Measurements from ENCODE around the gene PDE4B.

Gene PDE4B

GRCh38 chr1:65953170-65953569, 160.5 kb downstream of the PDE4B start:
- H3K9me3 ChIP-seq (ENCODE audit: insufficient read depth, low read length), result no peaks in the 10 kb centered on the region
- TF ChIP-seq CTCF (IDR thresholded peaks at IDR 0.05; ENCODE audit: low read depth, low read length) (no peak), EZH2phosphoT487 (IDR thresholded peaks at IDR 0.05; ENCODE audit: low read depth) (no peak)
- no peak overlapping the region for H3K27ac ChIP-seq (ENCODE audit: low read length)
- H3K4me1 ChIP-seq (ENCODE audit: low read length), result peaks cover 17% of the 10 kb centered on the region
- H3K79me2 ChIP-seq (ENCODE audit: low read length), result no peaks in the 10 kb centered on the region
- H3K9ac ChIP-seq (ENCODE audit: low read length), result no peak overlapping the region
- H3K4me3 ChIP-seq (ENCODE audit: low read length), result no peak overlapping the region
- no peaks in the 10 kb centered on the region for H3K27me3 ChIP-seq (ENCODE audit: low read depth, low read length)
- H3K36me3 ChIP-seq (replicated peaks; ENCODE audit: low read depth, low read length), result no peaks in the 10 kb centered on the region
- H3K4me2 ChIP-seq (ENCODE audit: low read length), result no peak overlapping the region
- H4K20me1 ChIP-seq (ENCODE audit: insufficient read depth, low read length), result no peaks in the 10 kb centered on the region
- no peak overlapping the region for H2AFZ ChIP-seq (ENCODE audit: low read depth, low read length)

- H3K36me3 ChIP-seq (replicated peaks; ENCODE audit: low read depth, low read length), result no peaks in the 10 kb centered on the region
- H3K9ac ChIP-seq (ENCODE audit: low read length), result no peak overlapping the region
- no peaks in the 10 kb centered on the region for H3K79me2 ChIP-seq (ENCODE audit: low read length)
- H3K27ac ChIP-seq (ENCODE audit: low read length), result no peak overlapping the region
- TF ChIP-seq CTCF (IDR thresholded peaks at IDR 0.05; ENCODE audit: low read depth, low read length), result no peak
- TF ChIP-seq EZH2phosphoT487 (IDR thresholded peaks at IDR 0.05; ENCODE audit: low read depth), result no peak
- no peaks in the 10 kb centered on the region for H3K27me3 ChIP-seq (ENCODE audit: low read depth, low read length)
- peaks cover 12% of the 10 kb centered on the region for H3K4me1 ChIP-seq (ENCODE audit: low read length)
- no peaks in the 10 kb centered on the region for H3K9me3 ChIP-seq (ENCODE audit: insufficient read depth, low read length)
- H4K20me1 ChIP-seq (ENCODE audit: insufficient read depth, low read length), result no peaks in the 10 kb centered on the region
- H2AFZ ChIP-seq (ENCODE audit: low read depth, low read length), result no peak overlapping the region
- H3K4me2 ChIP-seq (ENCODE audit: low read length), result no peak overlapping the region
- H3K4me3 ChIP-seq (ENCODE audit: low read length), result no peak overlapping the region
Observed at GRCh38 chr1:65955071-65955470, 162.4 kb downstream of the PDE4B start.

GRCh38 chr1:65955503-65955902, 162.8 kb downstream of the PDE4B start:
- H3K4me2 ChIP-seq (ENCODE audit: low read length), result no peak overlapping the region
- TF ChIP-seq EZH2phosphoT487 (IDR thresholded peaks at IDR 0.05; ENCODE audit: low read depth), result no peak
- H3K27ac ChIP-seq (ENCODE audit: low read length), result no peak overlapping the region
- H2AFZ ChIP-seq (ENCODE audit: low read depth, low read length), result no peak overlapping the region
- H3K4me1 ChIP-seq (ENCODE audit: low read length), result peaks cover 14% of the 10 kb centered on the region
- no peak overlapping the region for H3K4me3 ChIP-seq (ENCODE audit: low read length)
- H3K9ac ChIP-seq (ENCODE audit: low read length), result no peak overlapping the region
- H3K79me2 ChIP-seq (ENCODE audit: low read length), result no peaks in the 10 kb centered on the region
- H3K27me3 ChIP-seq (ENCODE audit: low read depth, low read length), result no peaks in the 10 kb centered on the region
- H3K36me3 ChIP-seq (replicated peaks; ENCODE audit: low read depth, low read length), result no peaks in the 10 kb centered on the region
- H4K20me1 ChIP-seq (ENCODE audit: insufficient read depth, low read length), result no peaks in the 10 kb centered on the region
- H3K9me3 ChIP-seq (ENCODE audit: insufficient read depth, low read length), result no peaks in the 10 kb centered on the region

GRCh38 chr1:65958561-65959350, 166.1 kb downstream of the PDE4B start:
- Histone ChIP-seq H3K36me3 (replicated peaks; ENCODE audit: low read depth, low read length) (no peaks in the 10 kb centered on the region), H3K9me3 (ENCODE audit: insufficient read depth, low read length) (no peaks in the 10 kb centered on the region), H2AFZ (ENCODE audit: low read depth, low read length) (no peak overlapping the region), H3K9ac (ENCODE audit: low read length) (no peak overlapping the region), H3K27ac (ENCODE audit: low read length) (no peak overlapping the region), H3K79me2 (ENCODE audit: low read length) (no peaks in the 10 kb centered on the region), H3K4me2 (ENCODE audit: low read length) (no peak overlapping the region; the same call in 1 of the 2 replicates), H3K4me3 (ENCODE audit: low read length) (no peak overlapping the region), H3K4me1 (ENCODE audit: low read length) (peaks cover 14% of the 10 kb centered on the region), H4K20me1 (ENCODE audit: insufficient read depth, low read length) (no peaks in the 10 kb centered on the region), H3K27me3 (ENCODE audit: low read depth, low read length) (no peaks in the 10 kb centered on the region)
- peak; percentile 61 for TF ChIP-seq CTCF (IDR thresholded peaks at IDR 0.05; ENCODE audit: low read depth, low read length)
- no peak for TF ChIP-seq EZH2phosphoT487 (IDR thresholded peaks at IDR 0.05; ENCODE audit: low read depth)
